Right atrium auricular region (tissue), 2 donors: ENCODE data around the gene BRAT1. TPM values are rescaled to one million over a fixed set of nuclear protein-coding genes. Genes with fewer than 3 reads are reported as not detected.

Experiments used
- DNase-seq: peaks from one replicate; pipeline ENCODE4 v3.0.0-alpha.2; 2019; ENCODE audit warnings: low spot score
- H3K27ac ChIP-seq, 2 donors: fragments of 200-600 bp; sonication (generic); 1 replicate in 1 of 2; 2 replicates in 1 of 2; pipeline ENCODE4 v1.5.1; 2016 to 2019
- H3K27me3 ChIP-seq, 2 donors: fragments of 200-600 bp; sonication (generic); one replicate each; pipeline versions ENCODE4 v1.5.1 to v1.6.0; 2017 to 2019
- H3K36me3 ChIP-seq: fragments of 200-600 bp; sonication (generic); one replicate; pipeline ENCODE4 v1.5.1; 2016
- H3K4me1 ChIP-seq, 2 donors: fragments of 200-600 bp; sonication (generic); one replicate each; pipeline versions ENCODE4 v1.5.1 to v1.6.0; 2017 to 2019
- H3K4me3 ChIP-seq, 2 donors: fragments of 200-600 bp; sonication (generic); 1 replicate in 1 of 2; 2 replicates in 1 of 2; pipeline ENCODE4 v1.5.1; 2017 to 2019; ENCODE audit warnings: mild to moderate bottlenecking in 1 of 2, moderate library complexity in 1 of 2
- H3K9me3 ChIP-seq, 2 donors: fragments of 200-600 bp; sonication (generic); one replicate each; pipeline ENCODE4 v1.5.1; 2019
- CTCF ChIP-seq, 2 donors: fragments of 200-600 bp; sonication (generic); IDR thresholded peaks; one replicate each; pipeline ENCODE4 v1.5.1; 2019; ENCODE audit warnings: antibody characterized with exemption in 2 of 2
- total RNA-seq, 2 donors: library from RNA; depleted of rRNA; stranded (reverse); fragments of >200 nt; gene quantifications; one replicate each; pipeline ENCODE4 v1.1.0, GENCODE V29; 2016

The BRAT1 gene
- total RNA-seq, 2 donors from 2014 or later, result 20.9 to 24.6 TPM

- no peak for DNase-seq
- no peaks in the 10 kb centered on the region for H3K9me3 ChIP-seq
- no peak for TF ChIP-seq CTCF (IDR thresholded peaks at IDR 0.05)
- H3K4me1 ChIP-seq, result peaks cover 0 to 51% of the 10 kb centered on the region in 2 donors
- no peaks in the 10 kb centered on the region for H3K27me3 ChIP-seq
- no peak overlapping the region for H3K27ac ChIP-seq
- H3K4me3 ChIP-seq, result no peak overlapping the region
- H3K36me3 ChIP-seq, result no peaks in the 10 kb centered on the region
Measured at GRCh38 chr7:2512179-2512661, 43.1 kb downstream of the BRAT1 start.

DNA sequence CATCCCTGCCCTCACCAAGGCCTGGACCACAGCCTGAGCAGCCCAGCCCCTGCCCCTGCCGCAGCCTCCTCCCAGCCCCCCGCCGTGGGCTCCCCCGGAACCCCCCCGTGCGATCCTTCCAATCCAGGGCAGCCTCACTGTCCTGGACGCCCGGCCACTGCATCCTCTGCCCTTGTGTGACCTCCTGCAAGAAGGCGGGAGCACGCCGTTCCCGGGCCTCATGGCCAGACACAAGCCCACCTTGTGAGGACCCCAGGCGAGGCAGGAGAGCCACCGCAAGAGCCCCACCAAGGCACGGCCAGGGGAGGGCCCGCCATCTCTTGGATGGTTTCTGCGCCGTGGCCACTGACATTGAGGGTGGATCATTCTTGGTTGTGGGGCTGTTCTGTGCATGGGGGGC lies 43.6 kb downstream of the BRAT1 start:
- Histone ChIP-seq H3K36me3 (no peaks in the 10 kb centered on the region), H3K27ac (peak overlapping the region in 1 of 2 donors; percentile 23), H3K4me1 (peaks cover 0 to 51% of the 10 kb centered on the region in 2 donors), H3K4me3 (peak overlapping the region in 1 of 2 donors; percentile 13), H3K27me3 (no peaks in the 10 kb centered on the region), H3K9me3 (no peaks in the 10 kb centered on the region)
- no peak for DNase-seq
- TF ChIP-seq CTCF (IDR thresholded peaks at IDR 0.05), result no peak

- peak overlapping the region in 1 of 2 donors; percentile 13 for H3K4me3 ChIP-seq
- TF ChIP-seq CTCF (IDR thresholded peaks at IDR 0.05), result no peak
- H3K27me3 ChIP-seq, result no peaks in the 10 kb centered on the region
- H3K4me1 ChIP-seq, result peaks cover 0 to 51% of the 10 kb centered on the region in 2 donors
- H3K9me3 ChIP-seq, result no peaks in the 10 kb centered on the region
- H3K27ac ChIP-seq, result peak overlapping the region; percentile 23 to 42
- DNase-seq, result no peak
- H3K36me3 ChIP-seq, result no peaks in the 10 kb centered on the region
Measured at GRCh38 chr7:2510909-2511768, 44.2 kb downstream of the BRAT1 start.

- peaks cover 0 to 51% of the 10 kb centered on the region in 2 donors for H3K4me1 ChIP-seq
- no peak overlapping the region for H3K4me3 ChIP-seq
- no peak for TF ChIP-seq CTCF (IDR thresholded peaks at IDR 0.05)
Measured at GRCh38 chr7:2510130-2510776, 45.1 kb downstream of the BRAT1 start.

GRCh38 chr7:2509298-2509906 lies 45.9 kb downstream of the BRAT1 start:
- no peak for DNase-seq
- no peak for TF ChIP-seq CTCF (IDR thresholded peaks at IDR 0.05)
- no peaks in the 10 kb centered on the region for H3K27me3 ChIP-seq
- H3K4me1 ChIP-seq, result peaks cover 0 to 51% of the 10 kb centered on the region in 2 donors
- no peak overlapping the region for H3K4me3 ChIP-seq
- no peak overlapping the region for H3K27ac ChIP-seq
- no peaks in the 10 kb centered on the region for H3K9me3 ChIP-seq
- no peaks in the 10 kb centered on the region for H3K36me3 ChIP-seq

More at GRCh38 chr7:2510130-2510776, 45.1 kb downstream of the BRAT1 start:
- no peaks in the 10 kb centered on the region for H3K9me3 ChIP-seq
- no peaks in the 10 kb centered on the region for H3K36me3 ChIP-seq
- DNase-seq, result no peak
- peak overlapping the region in 1 of 2 donors; percentile 42 for H3K27ac ChIP-seq
- H3K27me3 ChIP-seq, result no peaks in the 10 kb centered on the region
